Measurements from ENCODE around the gene PTPRU.

GRCh38 chr1:29269382-29269781 lies 33.1 kb downstream of the PTPRU start:
- TF ChIP-seq EZH2 (IDR thresholded peaks at IDR 0.05) (no peak), POLR2AphosphoS5 (IDR thresholded peaks at IDR 0.05; ENCODE audit: borderline replicate concordance, low read depth, low read length) (no peak)

Measured in SK-N-MC (cell line).